GM12875 (cell line): ENCODE measurements around the gene TMC6.

Source experiments
- H3K4me3 ChIP-seq: one replicate; pipeline ENCODE4 v1.5.1; 2011; ENCODE audit warnings: low read depth, low read length, control low read depth
- CTCF ChIP-seq: IDR thresholded peaks from 2 replicates; pipeline ENCODE4 v1.5.1; 2011; ENCODE audit warnings: low read depth, mild to moderate bottlenecking, control low read depth, inconsistent platforms, low read length, moderate library complexity, borderline replicate concordance; ENCODE audit not compliant: insufficient read depth

The TMC6 gene

GRCh38 chr17:78112518-78113471 is 15.8 kb downstream of the TMC6 start:
- peak; percentile 98 for TF ChIP-seq CTCF
- no peak overlapping the region for H3K4me3 ChIP-seq

- TF ChIP-seq CTCF: no peak
- no peak overlapping the region for H3K4me3 ChIP-seq
Measured at GRCh38 chr17:78111727-78112517, 16.6 kb downstream of the TMC6 start.

GRCh38 chr17:78111016-78111726 is 17.4 kb downstream of the TMC6 start:
- no peak overlapping the region for H3K4me3 ChIP-seq
- TF ChIP-seq CTCF: no peak

- no peak overlapping the region for H3K4me3 ChIP-seq
- no peak for TF ChIP-seq CTCF
Measured at GRCh38 chr17:78110363-78111015, 18.1 kb downstream of the TMC6 start.

GRCh38 chr17:78109489-78109761 is 19.1 kb downstream of the TMC6 start:
- H3K4me3 ChIP-seq: no peak overlapping the region
- no peak for TF ChIP-seq CTCF

- TF ChIP-seq CTCF: no peak
- no peak overlapping the region for H3K4me3 ChIP-seq
Measured at GRCh38 chr17:78108726-78109488, 19.6 kb downstream of the TMC6 start.
